Glutamatergic neuron (in vitro differentiated cells): ENCODE measurements around the gene ACOXL. TPM values are rescaled to one million over a fixed set of nuclear protein-coding genes. Genes with fewer than 3 reads are reported as not detected.

Source experiments
- DNase-seq: peaks from one replicate; pipeline ENCODE4 v3.0.0; 2022
- H3K27ac Mint-ChIP-seq: one replicate; pipeline ENCODE4 v1.8.0; 2020; ENCODE audit warnings: mild to moderate bottlenecking, mixed read lengths, inconsistent platforms; ENCODE audit not compliant: unreplicated experiment
- H3K27me3 Mint-ChIP-seq: one replicate; pipeline ENCODE4 v1.8.0; 2020; ENCODE audit warnings: mild to moderate bottlenecking, moderate library complexity, mixed read lengths, inconsistent platforms; ENCODE audit not compliant: unreplicated experiment
- H3K36me3 Mint-ChIP-seq: one replicate; pipeline ENCODE4 v1.8.0; 2020; ENCODE audit warnings: mild to moderate bottlenecking, mixed read lengths, inconsistent platforms; ENCODE audit not compliant: unreplicated experiment
- H3K4me1 Mint-ChIP-seq: one replicate; pipeline ENCODE4 v1.8.0; 2020; ENCODE audit warnings: mild to moderate bottlenecking, low read depth, mixed read lengths, inconsistent platforms; ENCODE audit not compliant: unreplicated experiment
- H3K4me3 Mint-ChIP-seq: one replicate; pipeline ENCODE4 v1.8.0; 2020; ENCODE audit warnings: mild to moderate bottlenecking, mixed read lengths, inconsistent platforms; ENCODE audit not compliant: unreplicated experiment
- H3K9me3 Mint-ChIP-seq: one replicate; pipeline ENCODE4 v1.8.0; 2020; ENCODE audit warnings: mild to moderate bottlenecking, moderate library complexity, mixed read lengths, inconsistent platforms; ENCODE audit not compliant: unreplicated experiment
- total RNA-seq: library from RNA; stranded (reverse); fragmentation: NEBNext Ultra II Directional; extraction: Animal tissue kit (Norgen Biotek cat#: 25700); gene quantifications from one replicate; pipeline ENCODE4 v1.2.1, GENCODE V29; 2021; ENCODE audit not compliant: unreplicated experiment
- TF ChIP-seq, protein P1 (sequence below): fragments of 200-600 bp; sonication (generic); IDR thresholded peaks from one replicate; pipeline ENCODE4 v1.5.0; 2021; ENCODE audit not compliant: partially characterized antibody, unreplicated experiment

Gene ACOXL
- total RNA-seq, 1 donor from 2014 or later, result 1.4 TPM

DNA sequence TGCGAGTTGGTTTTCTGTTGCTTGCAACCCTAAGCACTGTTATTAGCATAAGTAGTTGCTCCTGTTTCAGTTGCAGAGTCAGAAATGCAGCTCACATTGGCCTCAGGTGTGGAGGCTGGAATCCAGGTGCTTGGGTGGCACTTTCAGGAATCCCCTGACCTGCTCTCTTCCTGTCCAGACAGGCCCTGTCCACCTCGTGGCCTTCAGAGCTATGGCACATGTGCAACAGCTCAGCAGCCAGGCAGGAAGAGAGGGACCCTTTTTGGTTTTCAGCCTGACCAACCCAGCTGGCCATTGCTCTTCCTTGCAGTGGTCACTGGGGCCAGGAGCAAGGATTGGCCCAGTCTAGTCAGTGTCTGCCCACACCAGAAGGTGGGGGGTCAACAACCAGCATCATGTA, 12.7 kb downstream of the ACOXL start:
- H3K4me1 Mint-ChIP-seq, result peaks cover 6% of the 10 kb centered on the region

DNA sequence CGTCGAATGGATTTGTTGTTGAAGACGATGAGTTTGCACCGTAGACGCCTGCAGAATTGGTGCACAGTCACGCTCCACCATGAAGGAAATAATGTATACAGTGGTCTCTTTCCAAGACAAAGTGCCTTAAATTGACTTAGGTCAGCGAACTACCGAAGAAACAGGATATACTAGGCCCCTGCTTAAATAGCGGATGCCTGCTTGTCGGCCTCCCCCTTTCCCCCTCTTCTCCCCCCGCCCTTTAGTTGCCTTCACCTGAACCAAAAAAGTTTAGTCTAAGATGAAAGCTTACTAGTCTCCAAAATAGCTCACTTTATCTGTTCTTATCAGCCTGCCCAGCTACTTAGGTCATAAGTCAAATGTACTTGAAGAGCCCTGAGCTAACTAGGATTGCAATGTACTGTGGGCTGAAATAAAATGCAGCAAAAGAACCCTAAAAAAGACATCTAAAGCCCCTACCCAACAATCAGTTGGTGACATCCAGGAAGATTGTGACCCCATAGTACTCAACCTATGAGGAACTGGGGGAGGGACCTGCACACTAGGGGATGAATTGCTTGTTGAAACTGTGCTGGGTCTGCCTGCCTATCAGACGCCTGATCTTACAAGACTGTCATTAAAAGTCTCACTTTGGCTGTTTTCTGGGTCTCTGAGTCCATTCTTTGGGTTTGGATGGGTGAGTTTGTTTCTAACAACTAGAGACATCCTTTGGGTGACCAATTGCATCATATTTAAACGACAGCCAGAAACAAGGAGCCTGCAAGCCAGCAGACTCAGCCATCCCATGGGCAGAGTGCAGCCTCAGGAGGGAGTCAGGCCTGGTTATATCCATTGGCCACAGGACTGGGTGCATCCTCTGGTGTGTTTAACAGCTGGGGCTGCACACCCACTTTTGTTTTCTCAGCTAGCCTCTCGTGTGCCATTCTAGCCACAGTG, 14.5 kb downstream of the ACOXL start:
- Mint-ChIP-seq H3K27ac (no peak overlapping the region), H3K4me3 (no peak overlapping the region), H3K27me3 (peaks cover 3% of the 10 kb centered on the region), H3K36me3 (no peaks in the 10 kb centered on the region), H3K9me3 (no peaks in the 10 kb centered on the region), H3K4me1 (peaks cover 6% of the 10 kb centered on the region)
- DNase-seq, result no peak
- TF ChIP-seq, protein P1, sequence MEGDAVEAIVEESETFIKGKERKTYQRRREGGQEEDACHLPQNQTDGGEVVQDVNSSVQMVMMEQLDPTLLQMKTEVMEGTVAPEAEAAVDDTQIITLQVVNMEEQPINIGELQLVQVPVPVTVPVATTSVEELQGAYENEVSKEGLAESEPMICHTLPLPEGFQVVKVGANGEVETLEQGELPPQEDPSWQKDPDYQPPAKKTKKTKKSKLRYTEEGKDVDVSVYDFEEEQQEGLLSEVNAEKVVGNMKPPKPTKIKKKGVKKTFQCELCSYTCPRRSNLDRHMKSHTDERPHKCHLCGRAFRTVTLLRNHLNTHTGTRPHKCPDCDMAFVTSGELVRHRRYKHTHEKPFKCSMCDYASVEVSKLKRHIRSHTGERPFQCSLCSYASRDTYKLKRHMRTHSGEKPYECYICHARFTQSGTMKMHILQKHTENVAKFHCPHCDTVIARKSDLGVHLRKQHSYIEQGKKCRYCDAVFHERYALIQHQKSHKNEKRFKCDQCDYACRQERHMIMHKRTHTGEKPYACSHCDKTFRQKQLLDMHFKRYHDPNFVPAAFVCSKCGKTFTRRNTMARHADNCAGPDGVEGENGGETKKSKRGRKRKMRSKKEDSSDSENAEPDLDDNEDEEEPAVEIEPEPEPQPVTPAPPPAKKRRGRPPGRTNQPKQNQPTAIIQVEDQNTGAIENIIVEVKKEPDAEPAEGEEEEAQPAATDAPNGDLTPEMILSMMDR, result no peak

More for the DNA sequence above, 12.7 kb downstream of the ACOXL start:
- Mint-ChIP-seq H3K9me3 (no peaks in the 10 kb centered on the region), H3K27me3 (peaks cover 3% of the 10 kb centered on the region), H3K27ac (no peak overlapping the region), H3K36me3 (no peaks in the 10 kb centered on the region), H3K4me3 (no peak overlapping the region)
- TF ChIP-seq, protein P1, result no peak
- no peak for DNase-seq

DNA sequence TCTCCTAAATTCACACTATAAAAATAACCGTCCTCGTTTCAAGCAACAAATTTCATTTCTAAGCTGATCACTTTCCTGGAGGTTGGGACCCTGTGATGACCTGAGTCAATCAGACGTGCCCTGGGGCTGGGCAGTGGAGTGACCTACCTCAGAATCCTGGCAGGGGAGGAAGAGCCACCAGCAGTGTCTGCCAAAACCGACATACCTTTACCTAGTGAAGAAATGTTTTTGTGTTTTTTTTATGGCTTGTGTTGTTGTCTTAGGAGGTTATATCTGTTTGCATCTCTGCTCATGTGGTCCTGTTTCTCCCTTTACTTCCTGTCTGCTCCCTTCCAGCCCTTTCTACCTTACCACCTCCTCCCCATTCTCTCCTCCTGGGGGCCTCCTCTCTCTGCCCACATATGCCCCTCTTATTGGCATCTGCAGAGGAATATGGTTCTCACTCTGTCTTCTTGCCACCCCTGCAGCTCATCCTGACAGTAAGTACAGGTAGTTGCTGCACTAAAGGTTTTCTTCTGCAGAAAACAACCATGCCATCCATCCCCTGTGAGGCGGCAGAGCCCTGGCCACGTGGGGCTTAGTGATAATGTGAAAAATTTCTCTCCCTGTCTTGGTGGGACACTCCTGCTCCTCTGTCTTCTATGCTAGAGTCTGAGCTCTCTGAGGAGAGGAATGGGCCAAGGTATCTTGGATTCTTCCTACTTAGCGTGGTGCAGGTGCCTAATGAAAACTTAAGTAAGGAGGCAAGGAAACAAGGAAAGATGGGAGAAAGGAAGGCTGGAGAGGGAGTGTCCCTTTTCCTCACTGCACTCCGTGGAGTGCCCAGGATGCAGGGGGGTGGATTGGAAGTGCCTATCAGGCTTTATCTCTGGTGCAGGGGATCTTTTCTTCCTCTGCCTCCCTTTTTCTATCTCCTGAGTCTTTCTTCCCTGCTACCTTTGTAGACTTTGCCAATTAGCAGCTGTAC, 15.4 kb downstream of the ACOXL start:
- Mint-ChIP-seq H3K4me1 (peaks cover 6% of the 10 kb centered on the region), H3K4me3 (no peak overlapping the region), H3K27ac (no peak overlapping the region), H3K36me3 (no peaks in the 10 kb centered on the region), H3K27me3 (peaks cover 3% of the 10 kb centered on the region), H3K9me3 (no peaks in the 10 kb centered on the region)
- TF ChIP-seq, protein P1, result no peak
- DNase-seq, result no peak

DNA sequence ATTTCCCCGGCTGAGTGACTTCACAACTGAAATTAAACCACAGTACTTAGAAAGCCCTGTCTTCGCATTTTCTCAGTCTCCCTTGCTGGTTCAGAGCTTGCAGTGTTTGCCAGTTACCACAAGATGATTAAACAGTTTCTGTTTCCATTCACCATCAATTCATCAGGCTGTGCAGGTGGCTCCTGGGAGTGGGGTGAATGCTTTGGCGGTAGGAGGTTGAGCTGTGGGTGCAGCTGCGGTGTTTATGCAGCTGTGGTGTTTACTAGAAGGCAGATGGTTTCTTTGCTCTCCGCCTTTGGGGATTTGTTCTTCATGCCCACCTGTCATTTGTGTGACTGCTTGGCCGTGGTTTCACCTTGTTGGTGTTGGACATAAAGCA, 16.1 kb downstream of the ACOXL start:
- DNase-seq, result no peak
- Mint-ChIP-seq H3K36me3 (no peaks in the 10 kb centered on the region), H3K27me3 (peaks cover 3% of the 10 kb centered on the region), H3K27ac (peak overlapping the region; percentile 4), H3K4me3 (no peak overlapping the region), H3K4me1 (peaks cover 6% of the 10 kb centered on the region), H3K9me3 (no peaks in the 10 kb centered on the region)
- TF ChIP-seq, protein P1, result no peak
